Lung (tissue), 12 donors: ENCODE measurements around the gene GCC2. TPM values are rescaled to one million over a fixed set of nuclear protein-coding genes. Genes with fewer than 3 reads are reported as not detected.

Source experiments
- ATAC-seq: fragments of 200-7000 bp; cut with Tn5 transposase; one replicate; pipeline ENCODE4 v1.9.1; 2020; ENCODE audit warnings: moderate number of reproducible peaks; ENCODE audit not compliant: insufficient read depth, low FRiP score
- DNase-seq, 3 donors: peaks; one replicate each; pipeline ENCODE4 v3.0.0-alpha.2; 2013 to 2017
- H3K27ac ChIP-seq, 2 donors: one replicate each; pipeline ENCODE4 v1.5.1; 2013; ENCODE audit warnings: mild to moderate bottlenecking in 2 of 2, moderate library complexity in 2 of 2, control low read depth in 1 of 2, inconsistent platforms in 1 of 2, low read depth in 1 of 2, low read length in 1 of 2
- H3K27me3 ChIP-seq, 3 donors: one replicate each; pipeline ENCODE4 v1.5.1; 2013; ENCODE audit warnings: low read length in 2 of 3; ENCODE audit not compliant: control insufficient read depth in 3 of 3, insufficient read depth in 3 of 3
- H3K36me3 ChIP-seq, 4 donors: one replicate each; pipeline ENCODE4 v1.5.1; 2013; ENCODE audit warnings: low read length in 4 of 4, mild to moderate bottlenecking in 1 of 4, moderate library complexity in 1 of 4; ENCODE audit not compliant: control insufficient read depth in 4 of 4, insufficient read depth in 4 of 4
- H3K4me1 ChIP-seq, 5 donors: one replicate each; pipeline ENCODE4 v1.5.1; 2013; ENCODE audit warnings: low read length in 5 of 5, mild to moderate bottlenecking in 2 of 5, moderate library complexity in 1 of 5; ENCODE audit not compliant: control insufficient read depth in 5 of 5, insufficient read depth in 5 of 5
- H3K4me3 ChIP-seq: one replicate; pipeline ENCODE4 v1.5.1; 2013; ENCODE audit warnings: mild to moderate bottlenecking, control low read depth, moderate library complexity
- H3K9ac ChIP-seq, 2 donors: one replicate each; pipeline ENCODE4 v1.5.1; 2013; ENCODE audit warnings: low read length in 2 of 2, control low read depth in 1 of 2; ENCODE audit not compliant: insufficient read depth in 1 of 2
- H3K9me3 ChIP-seq, 4 donors: one replicate each; pipeline ENCODE4 v1.5.1; 2013; ENCODE audit warnings: low read length in 3 of 4, mild to moderate bottlenecking in 1 of 4, moderate library complexity in 1 of 4; ENCODE audit not compliant: control insufficient read depth in 4 of 4, insufficient read depth in 3 of 4
- WGBS, 2 donors: extraction: QIAGEN DNeasy Blood & Tissue Kit; methylation state at CpG; one replicate each; pipeline ENCODE4 v1.1.7; 2013; 5-methylcytosine and 5-hydroxymethylcytosine counted together
- polyA plus RNA-seq, 2 donors: library from polyadenylated mRNA; stranded (reverse); fragments of 200-250 nt; gene quantifications; one replicate each; pipeline ENCODE4 v1.2.1, GENCODE V29; 2013
- total RNA-seq, 2 donors: library from RNA; depleted of rRNA in 1 of 2; stranded (reverse); fragments of >200 nt in 1 of 2; gene quantifications; one replicate each; pipeline ENCODE4 v1.2.1, GENCODE V29; 2014 to 2021
- TF ChIP-seq, protein P1 (sequence below): IDR thresholded peaks from 2 replicates; pipeline ENCODE4 v1.5.1; 2012; ENCODE audit warnings: mild to moderate bottlenecking; ENCODE audit errors: control extremely low read depth, extremely low read depth
- donor health status: control.
- donor health status: control.
- donor health status: Bipolar disorder and iron deficiency.
- donor health status: healthy.
- donor health status: DM: yes; HTN: yes; CAD: no.

Gene GCC2
- total and polyA plus RNA-seq, 4 donors: 10.4 to 111 (median 23.0) TPM

DNA sequence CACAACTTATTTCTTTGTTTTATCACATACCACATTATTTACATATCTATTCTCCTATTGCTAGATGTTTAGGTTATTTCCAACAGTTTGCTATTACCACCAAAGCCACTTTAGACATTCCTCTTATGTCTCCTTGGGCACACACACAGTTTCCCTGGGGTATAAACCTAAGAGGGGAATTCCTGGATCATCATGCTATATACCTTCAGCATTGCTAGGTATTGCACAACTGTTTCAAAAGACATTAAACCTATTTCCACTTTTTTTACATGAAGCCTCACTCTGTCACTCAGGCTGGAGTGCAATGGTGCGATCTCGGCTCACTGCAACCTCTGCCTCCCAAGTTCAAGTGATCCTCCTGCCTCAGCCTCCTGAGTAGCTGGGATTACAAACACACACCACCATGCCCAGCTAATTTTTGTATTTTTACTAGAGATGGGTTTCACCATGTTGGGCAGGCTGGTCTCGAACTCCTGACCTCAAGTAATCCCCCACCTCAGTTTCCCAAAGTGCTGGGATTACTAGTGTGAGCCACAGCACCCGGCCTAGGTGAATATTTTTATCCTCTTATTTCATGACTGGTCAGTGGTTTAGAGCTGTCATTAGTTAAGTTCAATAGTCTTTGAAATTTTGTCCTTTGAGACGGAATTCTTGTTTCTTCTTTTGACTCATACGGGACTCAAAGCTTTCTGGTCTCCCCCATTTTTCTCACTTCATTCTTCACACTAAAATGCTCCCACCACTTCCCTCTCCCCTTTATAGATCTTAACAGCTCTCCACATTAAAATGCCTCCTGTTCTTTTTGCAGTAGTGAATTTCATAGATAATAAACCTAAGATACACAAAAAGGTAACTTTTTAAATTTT is 40.9 kb upstream of the GCC2 start:
- Histone ChIP-seq H3K4me3 (no peak overlapping the region), H3K9me3 (peaks cover 0 to 5% (median 3%) of the 10 kb centered on the region in 4 donors), H3K27me3 (no peaks in the 10 kb centered on the region), H3K4me1 (peaks cover 0 to 6% (median 0%) of the 10 kb centered on the region in 5 donors), H3K27ac (no peak overlapping the region), H3K9ac (no peak overlapping the region), H3K36me3 (no peaks in the 10 kb centered on the region)
- WGBS, 2 donors: 90% methylated on average over 6 of the region's 6 CpGs
- ATAC-seq (no peak), DNase-seq (no peak)
- TF ChIP-seq, protein P1, sequence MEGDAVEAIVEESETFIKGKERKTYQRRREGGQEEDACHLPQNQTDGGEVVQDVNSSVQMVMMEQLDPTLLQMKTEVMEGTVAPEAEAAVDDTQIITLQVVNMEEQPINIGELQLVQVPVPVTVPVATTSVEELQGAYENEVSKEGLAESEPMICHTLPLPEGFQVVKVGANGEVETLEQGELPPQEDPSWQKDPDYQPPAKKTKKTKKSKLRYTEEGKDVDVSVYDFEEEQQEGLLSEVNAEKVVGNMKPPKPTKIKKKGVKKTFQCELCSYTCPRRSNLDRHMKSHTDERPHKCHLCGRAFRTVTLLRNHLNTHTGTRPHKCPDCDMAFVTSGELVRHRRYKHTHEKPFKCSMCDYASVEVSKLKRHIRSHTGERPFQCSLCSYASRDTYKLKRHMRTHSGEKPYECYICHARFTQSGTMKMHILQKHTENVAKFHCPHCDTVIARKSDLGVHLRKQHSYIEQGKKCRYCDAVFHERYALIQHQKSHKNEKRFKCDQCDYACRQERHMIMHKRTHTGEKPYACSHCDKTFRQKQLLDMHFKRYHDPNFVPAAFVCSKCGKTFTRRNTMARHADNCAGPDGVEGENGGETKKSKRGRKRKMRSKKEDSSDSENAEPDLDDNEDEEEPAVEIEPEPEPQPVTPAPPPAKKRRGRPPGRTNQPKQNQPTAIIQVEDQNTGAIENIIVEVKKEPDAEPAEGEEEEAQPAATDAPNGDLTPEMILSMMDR: no peak

DNA sequence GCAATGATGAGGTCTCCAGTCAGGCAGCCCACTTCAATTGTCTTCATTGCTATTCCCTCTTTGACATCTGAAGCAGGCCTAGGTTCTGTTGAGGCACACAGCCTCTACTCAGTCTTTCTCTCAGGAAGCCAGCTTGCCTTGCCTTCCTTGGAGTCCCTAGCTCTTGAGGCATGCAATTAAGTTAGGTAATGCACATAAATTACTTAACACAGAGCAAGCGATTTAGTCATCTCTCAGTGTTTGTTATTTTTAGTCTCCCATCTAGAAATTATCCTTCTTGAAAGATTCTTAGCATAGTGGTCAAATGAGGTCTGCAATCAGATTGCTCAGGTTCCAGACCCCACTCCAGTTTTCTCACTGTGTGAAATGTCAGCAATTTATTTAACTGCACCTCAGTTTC is 39.2 kb upstream of the GCC2 start:
- Histone ChIP-seq H3K9ac (no peak overlapping the region), H3K9me3 (peaks cover 0 to 4% (median 3%) of the 10 kb centered on the region in 4 donors), H3K4me3 (no peak overlapping the region), H3K27ac (no peak overlapping the region), H3K36me3 (no peaks in the 10 kb centered on the region), H3K27me3 (no peaks in the 10 kb centered on the region), H3K4me1 (no peaks in the 10 kb centered on the region)
- TF ChIP-seq, protein P1: no peak
- DNase-seq (no peak), ATAC-seq (no peak)
- 78 to 95% methylated on average over 1 of the region's 1 CpG for WGBS, 2 donors

DNA sequence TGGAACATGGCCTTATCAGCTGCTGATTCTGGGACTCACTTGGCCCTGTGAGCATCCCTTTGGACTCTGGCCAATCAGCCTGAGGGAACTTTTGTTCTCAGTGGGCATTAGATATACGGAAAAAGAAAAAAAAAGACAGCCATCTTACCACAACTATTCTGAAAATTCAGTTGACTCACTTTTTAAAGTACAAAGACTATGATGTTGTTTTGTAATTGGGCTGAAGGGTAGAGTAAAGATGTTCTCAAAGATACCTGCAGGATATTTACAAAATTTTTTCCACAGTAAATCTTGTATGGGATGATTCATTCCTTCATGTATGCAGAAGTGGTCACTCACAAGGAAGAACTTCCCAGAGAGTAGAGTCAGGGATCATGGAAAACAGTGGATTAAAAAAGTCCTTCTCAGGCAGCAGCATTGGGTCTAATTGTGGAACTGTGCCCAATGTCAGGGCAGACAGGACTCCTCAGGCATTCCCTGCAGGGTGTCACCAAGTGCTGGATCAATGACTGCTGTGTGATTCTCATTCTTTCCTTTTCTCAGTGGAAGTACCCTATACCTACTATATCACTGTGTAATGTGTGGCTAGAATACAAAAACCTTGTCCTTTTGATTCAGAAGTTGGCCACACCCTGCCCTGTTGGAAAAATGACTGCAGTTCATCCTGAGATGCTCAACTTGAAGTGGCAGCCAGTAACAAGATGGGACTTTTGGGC is 35.9 kb upstream of the GCC2 start:
- DNase-seq (no peak), ATAC-seq (no peak)
- TF ChIP-seq, protein P1: no peak
- WGBS, 2 donors: 60 to 65% methylated on average over 1 of the region's 1 CpG
- Histone ChIP-seq H3K36me3 (no peaks in the 10 kb centered on the region), H3K4me3 (no peak overlapping the region), H3K9me3 (no peaks in the 10 kb centered on the region), H3K27me3 (no peaks in the 10 kb centered on the region), H3K9ac (no peak overlapping the region), H3K4me1 (no peaks in the 10 kb centered on the region), H3K27ac (no peak overlapping the region)
